ENCODE measurements around the gene SIN3A.
"Not testable (repeated sequence)": the region's sequence is repeated elsewhere in the genome, so short reads cannot be mapped to it uniquely, and the experiment has no call there.

Gene SIN3A
- 16.8 to 59.1 (median 30.8) reads per million in 18 experiments for total RNA-seq

- DNase-seq, result peak; percentile 100
These were observed at the start of gene SIN3A for GRCh38 chr15:75451674-75452363. SIN3A (minus strand) TSS chr15:75451690; CDS start chr15:75430375, 21,315 bp downstream.

GRCh38 chr15:75493732-75494131 lies 42.2 kb upstream of the SIN3A start:
- no peak for DNase-seq

- no peak for DNase-seq
These were observed 32.5 kb upstream of the SIN3A start for GRCh38 chr15:75483961-75484360.

- not testable (repeated sequence) for DNase-seq
These were observed 32.1 kb upstream of the SIN3A start for GRCh38 chr15:75483556-75483955.

- DNase-seq, result no peak
These were observed 31.6 kb upstream of the SIN3A start for GRCh38 chr15:75483106-75483505.

GRCh38 chr15:75480463-75480862 lies 29.0 kb upstream of the SIN3A start:
- DNase-seq, result not testable (repeated sequence)

GRCh38 chr15:75479670-75480069 lies 28.2 kb upstream of the SIN3A start:
- DNase-seq, result no peak

GRCh38 chr15:75477094-75477493 lies 25.6 kb upstream of the SIN3A start:
- DNase-seq, result not testable (repeated sequence)

- peak; percentile 24 to 36 for DNase-seq
These were observed 17.6 kb upstream of the SIN3A start for GRCh38 chr15:75468913-75469598.

- no peak for DNase-seq
These were observed 9.2 kb upstream of the SIN3A start for GRCh38 chr15:75460646-75461045.

GRCh38 chr15:75459581-75459980 lies 8.1 kb upstream of the SIN3A start:
- no peak for DNase-seq

GRCh38 chr15:75456710-75457109 lies 5.2 kb upstream of the SIN3A start:
- peak; percentile 33 to 53 for DNase-seq

GRCh38 chr15:75455982-75456531 lies 4.6 kb upstream of the SIN3A start:
- DNase-seq, result peak; percentile 68 to 82

- DNase-seq, result peak; percentile 82 to 87
These were observed 4.0 kb upstream of the SIN3A start for GRCh38 chr15:75455424-75455981.

GRCh38 chr15:75454471-75455378 lies 3.2 kb upstream of the SIN3A start:
- peak; percentile 15 to 48 for DNase-seq

GRCh38 chr15:75453703-75454470 lies 2.4 kb upstream of the SIN3A start:
- DNase-seq, result peak; percentile 100

- DNase-seq, result peak; percentile 17 to 30
These were observed 1.6 kb upstream of the SIN3A start for GRCh38 chr15:75452865-75453702.

- peak; percentile 78 to 84 for DNase-seq
These were observed 924 bp upstream of the SIN3A start for GRCh38 chr15:75452364-75452864.

GRCh38 chr15:75451202-75451673 lies 252 bp downstream of the SIN3A start:
- DNase-seq, result no peak
